Sigmoid colon (tissue), 7 donors: ENCODE data around the gene PRRG1. TPM values are rescaled to one million over a fixed set of nuclear protein-coding genes. Genes with fewer than 3 reads are reported as not detected.

Experiments
- DNase-seq: peaks from one replicate; pipeline ENCODE4 v3.0.0-alpha.2; 2019
- H3K27ac ChIP-seq, 4 donors: fragments of 200-600 bp; sonication (generic); one replicate each; pipeline ENCODE4 v1.5.1; 2016 to 2019; ENCODE audit warnings: mild to moderate bottlenecking in 1 of 4
- H3K27me3 ChIP-seq, 3 donors: fragments of 200-600 bp; sonication (generic); one replicate each; pipeline ENCODE4 v1.5.1; 2019; ENCODE audit warnings: mild to moderate bottlenecking in 1 of 3
- H3K36me3 ChIP-seq, 4 donors: fragments of 200-600 bp; sonication (generic); one replicate each; pipeline ENCODE4 v1.5.1; 2016 to 2019
- H3K4me1 ChIP-seq, 4 donors: fragments of 200-600 bp; sonication (generic); one replicate each; pipeline ENCODE4 v1.5.1; 2017 to 2019
- H3K4me3 ChIP-seq, 4 donors: fragments of 200-600 bp; sonication (generic); one replicate each; pipeline ENCODE4 v1.5.1; 2017 to 2019; ENCODE audit warnings: mild to moderate bottlenecking in 2 of 4, moderate library complexity in 1 of 4
- H3K9me3 ChIP-seq, 4 donors: fragments of 200-600 bp in 3 of 4; sonication (generic) in 3 of 4; one replicate each; pipeline versions ENCODE4 v1.5.1 to v1.6.1; 2013 to 2019
- CTCF ChIP-seq, 4 experiments: fragments of 450-650 bp in 3 of 4; fragments of 200-600 bp in 1 of 4; IDR thresholded peaks; one replicate each; pipeline ENCODE4 v1.5.1; 2016 to 2019; ENCODE audit warnings: antibody characterized with exemption in 4 of 4, mild to moderate bottlenecking in 3 of 4, moderate library complexity in 2 of 4
- EP300 ChIP-seq, 4 donors: sonication (generic); formaldehyde crosslinking; IDR thresholded peaks; one replicate each; pipeline ENCODE4 v1.6.1; 2017; ENCODE audit warnings: antibody characterized with exemption in 4 of 4
- POLR2A ChIP-seq, 2 donors: fragments of 450-650 bp; IDR thresholded peaks; one replicate each; pipeline ENCODE4 v1.6.1; 2016; ENCODE audit warnings: antibody characterized with exemption in 2 of 2, mild to moderate bottlenecking in 2 of 2, moderate library complexity in 2 of 2
- POLR2AphosphoS5 ChIP-seq, 4 donors: sonication (generic); formaldehyde crosslinking; IDR thresholded peaks; one replicate each; pipeline ENCODE4 v1.6.1; 2017; ENCODE audit warnings: antibody characterized with exemption in 4 of 4
- WGBS, 2 donors: extraction: QIAGEN DNeasy Blood & Tissue Kit; methylation state at CpG; one replicate each; pipeline ENCODE4 v1.1.7; 2013; 5-methylcytosine and 5-hydroxymethylcytosine counted together
- intact Hi-C: fragments of 100-400 bp; cut with DNase I; formaldehyde crosslinking; loops from one replicate; pipeline ENCODE4 v1.15.1; 2023
- polyA plus RNA-seq, 3 donors: library from polyadenylated mRNA; stranded (reverse); fragments of 200-250 nt; gene quantifications; one replicate each; pipeline ENCODE4 v1.2.3, GENCODE V29; 2013
- total RNA-seq, 4 donors: library from RNA; depleted of rRNA; stranded (reverse); fragments of >200 nt; gene quantifications; one replicate each; pipeline ENCODE4 v1.1.0, GENCODE V29; 2016
- donor health status: healthy with polysubstance abuse.
- donor health status: Bipolar disorder and iron deficiency.
- donor health status: healthy.

The PRRG1 gene
- total and polyA plus RNA-seq, 7 donors = 1.2 to 8.3 (median 4.2) TPM

- TF ChIP-seq CTCF (IDR thresholded peaks at IDR 0.05) = no peak
- TF ChIP-seq POLR2A (IDR thresholded peaks at IDR 0.05) = no peak
- no peak for TF ChIP-seq POLR2AphosphoS5 (IDR thresholded peaks at IDR 0.05)
- H3K27me3 ChIP-seq = no peaks in the 10 kb centered on the region
- intact Hi-C loops = no loop called here
These were observed 31.1 kb downstream of the PRRG1 start for GRCh38 chrX:37380256-37380655.

GRCh38 chrX:37380924-37381323 lies 31.8 kb downstream of the PRRG1 start:
- intact Hi-C loops = no loop called here
- 21 to 68% methylated on average over 2 of the region's 2 CpGs for WGBS, 2 donors
- Histone ChIP-seq H3K36me3 (no peaks in the 10 kb centered on the region), H3K27me3 (no peaks in the 10 kb centered on the region), H3K4me3 (no peak overlapping the region), H3K9me3 (no peaks in the 10 kb centered on the region), H3K27ac (no peak overlapping the region), H3K4me1 (peaks cover 0 to 8% (median 0%) of the 10 kb centered on the region in 4 donors)
- TF ChIP-seq POLR2AphosphoS5 (IDR thresholded peaks at IDR 0.05) (no peak), POLR2A (IDR thresholded peaks at IDR 0.05) (no peak), CTCF (IDR thresholded peaks at IDR 0.05) (no peak), EP300 (IDR thresholded peaks at IDR 0.05) (no peak)
- DNase-seq = no peak

More at GRCh38 chrX:37380256-37380655, 31.1 kb downstream of the PRRG1 start:
- no peak for DNase-seq
- Histone ChIP-seq H3K9me3 (no peaks in the 10 kb centered on the region), H3K27ac (no peak overlapping the region), H3K4me3 (no peak overlapping the region), H3K36me3 (no peaks in the 10 kb centered on the region), H3K4me1 (peaks cover 0 to 8% (median 0%) of the 10 kb centered on the region in 4 donors)

GRCh38 chrX:37383313-37383712 lies 34.1 kb downstream of the PRRG1 start:
- Histone ChIP-seq H3K27ac (no peak overlapping the region), H3K27me3 (no peaks in the 10 kb centered on the region), H3K4me1 (peaks cover 0 to 8% (median 0%) of the 10 kb centered on the region in 4 donors), H3K9me3 (no peaks in the 10 kb centered on the region), H3K36me3 (no peaks in the 10 kb centered on the region), H3K4me3 (no peak overlapping the region)
- intact Hi-C loops = no loop called here
- TF ChIP-seq POLR2A (IDR thresholded peaks at IDR 0.05) = no peak
- TF ChIP-seq POLR2AphosphoS5 (IDR thresholded peaks at IDR 0.05) = no peak
- no peak for TF ChIP-seq CTCF (IDR thresholded peaks at IDR 0.05)
- TF ChIP-seq EP300 (IDR thresholded peaks at IDR 0.05) = no peak
- no peak for DNase-seq

GRCh38 chrX:37388413-37388812 lies 39.2 kb downstream of the PRRG1 start:
- WGBS, 2 donors = 94 to 99% methylated on average over 4 of the region's 4 CpGs
- no peaks in the 10 kb centered on the region for H3K36me3 ChIP-seq
- no peak overlapping the region for H3K27ac ChIP-seq
- H3K9me3 ChIP-seq = no peaks in the 10 kb centered on the region
- H3K27me3 ChIP-seq = no peaks in the 10 kb centered on the region
- TF ChIP-seq POLR2A (IDR thresholded peaks at IDR 0.05) = no peak
- TF ChIP-seq POLR2AphosphoS5 (IDR thresholded peaks at IDR 0.05) = no peak
- no peak for TF ChIP-seq EP300 (IDR thresholded peaks at IDR 0.05)
- TF ChIP-seq CTCF (IDR thresholded peaks at IDR 0.05) = no peak
- no peak for DNase-seq
- intact Hi-C loops = no loop called here
- no peak overlapping the region for H3K4me3 ChIP-seq
- no peaks in the 10 kb centered on the region for H3K4me1 ChIP-seq

- Histone ChIP-seq H3K27me3 (no peaks in the 10 kb centered on the region), H3K4me1 (no peaks in the 10 kb centered on the region), H3K36me3 (no peaks in the 10 kb centered on the region), H3K4me3 (no peak overlapping the region), H3K27ac (no peak overlapping the region), H3K9me3 (no peaks in the 10 kb centered on the region)
- WGBS, 2 donors = 41 to 68% methylated on average over 1 of the region's 1 CpG
- TF ChIP-seq POLR2A (IDR thresholded peaks at IDR 0.05) = no peak
- TF ChIP-seq POLR2AphosphoS5 (IDR thresholded peaks at IDR 0.05) = no peak
- DNase-seq = no peak
- intact Hi-C loops = no loop called here
These were observed 56.8 kb downstream of the PRRG1 start for GRCh38 chrX:37405956-37406355.
